Measurements from ENCODE around the gene B3GALT6. TPM values are rescaled to one million over a fixed set of nuclear protein-coding genes. Genes with fewer than 3 reads are reported as not detected.

The B3GALT6 gene
- polyA plus RNA-seq, 3 donors = 22.3 to 27.1 (median 25.0) TPM

DNA sequence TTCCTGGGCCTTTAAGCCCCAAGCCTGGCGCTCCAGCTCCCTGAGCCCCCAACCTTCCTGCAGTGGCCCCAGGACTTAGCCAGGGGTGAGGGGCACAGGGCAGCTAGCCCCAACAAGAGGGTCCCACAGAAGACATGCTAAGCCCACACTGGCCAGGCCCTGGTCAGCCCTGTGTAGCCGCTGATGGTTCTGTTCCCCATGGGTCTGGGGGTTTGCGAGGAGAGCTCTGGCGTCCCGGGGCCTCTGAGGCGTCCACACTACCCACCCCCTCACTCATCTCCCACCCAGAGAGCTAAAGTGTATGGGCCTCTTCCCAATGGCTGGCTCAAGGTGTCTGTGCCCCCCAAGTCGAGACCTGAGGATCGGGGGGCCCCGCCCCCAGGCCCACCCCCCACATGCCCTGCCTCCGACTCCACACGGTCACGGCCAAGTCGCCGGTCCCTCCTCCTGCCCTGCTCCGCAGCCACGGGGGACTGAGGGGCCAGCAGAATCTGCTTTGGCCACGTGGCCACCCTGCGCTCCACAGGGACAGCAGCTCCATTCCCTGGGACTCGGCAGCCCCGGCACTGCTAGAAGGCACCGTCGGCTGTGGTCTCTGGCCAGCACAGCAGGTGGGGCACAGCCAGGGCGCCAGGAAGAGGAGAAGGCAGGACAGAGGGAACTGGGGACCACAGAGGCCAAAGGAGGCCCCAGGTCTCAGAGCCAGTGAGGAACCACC, 33.5 kb upstream of the B3GALT6 start:
- no peak for DNase-seq

DNA sequence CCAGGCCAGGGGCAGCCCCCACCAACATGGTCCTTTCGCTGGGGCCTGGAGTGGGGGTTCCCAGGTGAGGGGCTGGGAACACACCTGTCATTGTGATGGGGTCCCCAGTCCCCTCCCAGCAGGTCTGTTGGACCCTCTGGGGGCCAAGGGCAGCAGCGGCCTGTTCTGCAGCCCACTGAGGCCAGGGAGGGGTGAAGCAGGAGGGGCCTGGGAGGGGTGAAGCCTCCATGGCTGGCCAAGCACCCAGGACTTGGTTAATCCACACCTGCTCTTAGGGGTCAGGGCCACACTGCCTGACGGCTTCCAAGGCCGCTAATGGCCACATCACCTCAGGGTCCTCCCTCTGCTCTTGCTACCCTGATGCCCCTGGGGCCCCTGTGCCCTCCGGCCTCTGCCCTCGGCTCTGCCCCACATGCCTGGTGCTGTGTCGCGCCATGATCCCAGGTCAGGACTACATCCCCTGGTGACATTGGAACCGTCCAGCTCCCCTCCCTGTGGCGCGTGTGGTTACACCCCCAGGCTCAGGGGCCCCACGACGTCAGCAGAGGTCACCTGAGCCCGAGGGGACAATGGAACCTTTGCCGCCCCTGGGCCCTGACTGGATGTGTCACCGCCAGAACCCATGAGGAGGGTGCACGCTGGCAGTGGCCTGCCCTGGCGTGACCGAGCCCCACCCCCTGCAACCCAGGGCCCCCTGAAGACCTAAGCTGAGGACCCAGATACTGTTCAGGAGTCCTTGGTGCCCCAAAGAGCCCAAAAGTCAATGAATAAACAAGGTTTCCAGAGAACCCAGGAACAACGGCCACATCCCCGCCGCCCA, 32.7 kb upstream of the B3GALT6 start:
- DNase-seq = no peak

DNA sequence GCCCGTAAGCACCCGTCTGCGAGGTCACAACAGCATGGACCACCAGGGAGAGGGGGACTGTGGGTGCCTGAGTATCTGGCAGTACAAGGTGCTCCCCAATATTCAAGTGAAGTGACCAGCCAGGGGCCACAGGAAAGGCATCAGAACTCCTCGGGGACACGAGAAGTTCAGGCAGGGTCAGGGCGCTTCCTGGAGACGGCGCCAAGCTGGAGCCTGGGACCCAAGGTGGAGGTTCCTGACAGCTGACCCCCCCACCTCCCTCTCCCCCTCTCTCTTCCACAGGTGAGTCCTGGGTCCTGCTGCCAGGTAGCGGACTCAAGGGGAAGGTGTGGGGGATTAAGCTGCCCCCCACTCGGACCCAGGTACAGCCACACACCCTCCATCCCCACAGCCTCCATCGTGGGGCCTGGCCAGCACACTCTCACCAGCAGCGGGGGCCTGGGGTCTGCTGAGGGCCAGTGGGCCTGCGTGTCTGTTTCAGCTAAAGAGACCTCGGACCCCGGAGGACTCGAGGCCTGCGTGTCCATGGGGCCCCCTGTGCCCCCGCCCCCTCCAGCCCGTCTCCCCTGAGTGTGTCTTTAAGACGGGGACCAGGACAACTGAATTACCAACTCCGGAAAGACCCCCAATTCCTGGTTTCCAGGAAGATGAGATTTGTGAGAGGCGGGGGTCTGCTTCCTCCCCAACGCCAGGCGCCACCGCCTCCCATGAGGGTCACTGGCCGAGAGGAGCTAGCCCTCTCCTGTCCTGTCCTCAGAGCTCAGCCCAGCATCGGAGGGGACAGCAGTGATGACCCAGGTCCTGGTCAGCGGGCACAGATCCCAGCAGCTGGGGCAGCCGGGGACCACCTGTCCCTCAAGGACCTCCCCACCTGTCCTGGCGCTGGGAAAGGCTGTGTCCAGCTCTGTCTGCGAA, 31.8 kb upstream of the B3GALT6 start:
- no peak for DNase-seq

DNA sequence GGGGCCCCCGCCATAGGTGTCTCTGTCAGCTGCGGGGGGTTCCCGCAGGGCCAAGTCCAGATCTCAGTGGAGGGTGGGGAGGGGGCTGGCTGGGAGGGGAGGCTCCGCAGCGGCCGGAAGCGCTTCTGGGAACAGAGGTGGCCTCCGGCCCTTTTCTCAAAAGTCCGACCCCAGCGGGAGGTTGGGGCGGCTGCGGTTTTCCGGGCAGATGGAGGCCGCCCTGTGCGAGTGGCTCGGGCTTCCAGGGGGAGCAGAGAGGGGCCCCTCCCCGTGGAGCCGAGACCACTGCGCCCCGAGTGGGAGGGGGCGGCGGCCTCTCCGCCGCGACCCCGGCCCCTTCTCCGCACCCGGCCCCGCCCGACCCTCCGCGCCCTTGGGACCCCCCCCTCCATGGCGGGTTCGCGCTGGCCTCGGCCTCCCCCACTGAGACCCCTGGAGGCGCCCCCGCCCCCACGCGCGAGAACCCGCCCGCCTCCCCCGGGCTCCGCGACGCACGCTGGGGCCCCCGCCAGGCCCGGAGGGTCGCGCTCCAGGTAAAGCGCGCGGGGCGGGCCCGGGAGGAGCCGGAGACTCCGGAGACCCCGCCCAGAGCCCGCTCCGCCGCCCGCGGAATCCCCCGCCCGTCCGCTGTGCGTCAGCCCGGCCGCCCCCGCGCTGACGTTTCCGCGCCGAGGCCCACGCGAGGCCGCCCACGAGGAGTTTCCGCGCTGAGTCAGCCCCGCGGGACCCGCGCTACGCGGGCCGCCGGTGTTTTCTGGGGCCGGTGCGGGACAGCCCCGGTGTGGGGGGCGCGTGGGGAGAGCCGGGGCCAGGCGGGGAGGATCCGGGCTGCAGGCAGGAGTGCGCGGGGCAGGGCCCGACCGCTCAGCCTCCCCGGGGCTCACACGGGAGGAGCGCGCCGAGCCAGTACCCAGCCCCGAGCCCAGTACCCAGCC, 30.9 kb upstream of the B3GALT6 start:
- DNase-seq = no peak

DNA sequence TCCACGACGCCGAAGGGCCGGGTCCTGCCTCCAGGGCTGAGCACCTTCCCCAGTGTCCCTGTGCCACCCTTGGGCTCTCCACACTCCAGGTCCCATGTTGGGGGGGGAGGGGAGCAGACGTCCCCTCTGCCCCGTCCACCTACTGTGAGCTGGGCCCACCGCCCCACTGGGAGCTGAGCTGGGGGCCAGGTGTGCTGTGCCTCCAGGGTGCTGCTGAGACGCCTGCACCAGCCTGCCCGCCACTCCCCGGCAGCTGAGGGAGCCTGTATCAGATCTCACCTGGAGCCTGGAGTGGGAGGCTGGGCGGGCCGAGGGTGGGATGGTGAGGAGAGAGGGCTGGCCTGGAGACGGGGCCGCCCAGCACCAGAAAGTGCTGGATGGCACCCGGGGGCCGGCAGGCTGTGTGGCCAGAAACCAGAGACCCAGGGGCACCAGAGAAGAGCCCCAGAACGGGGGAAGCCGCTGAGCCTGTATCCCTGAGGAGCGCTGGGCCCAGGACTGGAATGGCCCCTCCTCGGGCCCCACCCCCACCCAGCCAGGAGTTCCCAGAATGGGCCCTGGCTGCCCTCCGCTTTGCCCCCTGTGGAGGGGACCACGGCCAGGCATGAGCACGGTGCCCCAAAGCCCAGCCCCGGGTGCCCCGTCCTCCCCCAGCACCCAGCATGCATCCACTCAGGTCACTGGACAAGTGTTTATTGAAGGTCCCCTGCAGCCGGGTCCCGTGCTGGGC, 29.0 kb upstream of the B3GALT6 start:
- no peak for DNase-seq

DNA sequence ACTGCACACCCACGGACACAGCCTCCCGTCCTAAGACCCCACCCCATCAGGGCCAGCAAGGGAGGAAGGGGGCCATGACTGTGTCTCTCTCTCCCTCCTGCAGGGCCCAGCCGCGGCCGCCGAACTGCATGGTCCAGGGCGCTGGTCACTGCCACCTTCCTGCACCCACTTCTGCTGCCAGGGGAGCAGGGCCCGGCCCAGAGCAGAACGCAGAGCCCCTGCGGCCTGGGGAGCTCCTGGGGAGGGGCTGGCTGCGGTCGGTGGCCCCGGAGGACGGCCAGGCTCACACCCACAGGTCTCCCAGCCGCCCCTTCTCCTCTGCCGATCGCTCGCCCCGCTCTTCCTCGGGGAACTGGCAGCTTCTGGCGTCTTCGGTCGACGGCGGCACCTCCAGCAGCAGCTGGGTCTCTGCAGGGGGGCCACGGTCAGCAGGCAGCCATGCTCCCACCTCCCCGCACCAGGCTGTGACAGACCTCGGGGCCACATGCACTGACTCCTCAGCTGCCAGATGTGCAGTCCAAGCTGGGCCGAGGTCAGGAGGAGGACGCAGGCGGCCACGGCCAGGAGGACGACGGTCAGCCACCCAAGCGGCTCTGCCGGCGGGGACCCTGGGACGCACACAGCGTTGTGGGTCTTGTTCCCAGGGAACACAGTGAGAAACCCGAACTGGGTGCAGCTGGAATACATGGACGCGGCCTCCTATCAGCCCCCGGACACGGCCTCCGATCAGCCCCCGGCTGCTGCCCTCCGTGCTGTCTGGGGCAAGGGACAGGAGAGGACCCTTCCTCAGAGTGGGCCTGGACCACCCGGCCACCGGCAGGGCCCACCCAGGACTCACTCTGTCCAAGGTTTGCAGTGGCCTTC, 28.2 kb upstream of the B3GALT6 start:
- DNase-seq = no peak

DNA sequence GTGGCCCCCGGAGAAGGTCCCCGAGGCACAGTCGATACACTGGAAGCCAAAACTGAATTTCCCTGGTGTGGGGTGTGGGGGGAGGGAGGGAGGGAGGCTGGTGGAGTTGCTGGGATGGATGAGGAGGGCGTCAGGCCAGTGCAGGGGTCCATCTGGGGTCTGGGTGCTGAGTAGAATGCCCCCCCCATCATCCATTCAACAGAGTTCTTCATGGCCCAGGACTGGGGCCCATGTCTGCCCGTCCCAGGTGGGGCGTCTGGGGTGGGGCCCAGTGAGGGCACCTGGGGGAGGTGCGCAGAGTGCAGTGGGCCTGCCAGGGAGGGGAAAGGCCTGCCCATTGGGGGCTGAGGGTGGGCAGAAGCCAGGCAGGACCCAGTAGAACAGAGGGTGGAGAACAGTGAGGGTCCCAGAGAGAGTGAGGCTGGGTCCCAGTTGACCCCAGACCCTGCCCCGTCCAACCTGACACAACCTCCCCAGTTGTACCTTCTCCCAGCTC, 27.6 kb upstream of the B3GALT6 start:
- no peak for DNase-seq

DNA sequence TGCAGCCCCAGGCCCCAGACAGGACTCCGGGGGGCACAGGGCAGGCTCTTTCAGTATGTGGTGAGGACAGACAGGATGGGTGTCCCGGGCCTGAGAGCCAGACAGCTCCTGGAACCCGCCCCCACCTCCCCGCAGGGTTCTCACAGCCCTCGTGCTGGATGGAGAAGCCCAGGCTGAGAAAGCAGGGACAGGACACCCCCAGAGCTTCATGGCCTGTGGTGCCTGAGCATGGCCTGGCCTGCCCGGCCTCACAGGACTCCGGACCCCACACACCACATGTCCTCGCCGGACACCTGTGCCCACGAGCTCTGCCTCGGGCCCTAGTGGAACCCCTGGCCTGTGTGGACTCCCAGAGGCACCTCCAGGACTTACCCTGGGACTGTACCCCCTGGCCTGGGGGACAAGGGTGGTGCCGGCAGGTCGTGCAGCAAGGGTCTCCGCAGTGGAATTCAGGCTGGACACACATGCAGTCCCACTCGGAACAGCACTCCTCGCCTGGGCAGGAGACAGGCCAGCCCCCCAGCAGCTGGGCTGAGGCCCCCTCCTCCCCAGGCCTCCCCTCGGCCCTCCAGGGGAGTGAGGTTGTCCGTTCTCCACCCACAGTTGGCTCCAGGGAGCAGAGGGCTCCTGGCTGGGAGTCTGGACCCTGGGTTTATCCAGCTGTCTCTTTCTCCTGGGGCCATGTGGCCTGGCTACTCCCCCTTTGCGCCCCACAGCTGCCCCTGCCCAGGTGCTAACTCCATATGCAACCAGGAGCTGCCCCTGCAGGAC, 26.9 kb upstream of the B3GALT6 start:
- DNase-seq = no peak

DNA sequence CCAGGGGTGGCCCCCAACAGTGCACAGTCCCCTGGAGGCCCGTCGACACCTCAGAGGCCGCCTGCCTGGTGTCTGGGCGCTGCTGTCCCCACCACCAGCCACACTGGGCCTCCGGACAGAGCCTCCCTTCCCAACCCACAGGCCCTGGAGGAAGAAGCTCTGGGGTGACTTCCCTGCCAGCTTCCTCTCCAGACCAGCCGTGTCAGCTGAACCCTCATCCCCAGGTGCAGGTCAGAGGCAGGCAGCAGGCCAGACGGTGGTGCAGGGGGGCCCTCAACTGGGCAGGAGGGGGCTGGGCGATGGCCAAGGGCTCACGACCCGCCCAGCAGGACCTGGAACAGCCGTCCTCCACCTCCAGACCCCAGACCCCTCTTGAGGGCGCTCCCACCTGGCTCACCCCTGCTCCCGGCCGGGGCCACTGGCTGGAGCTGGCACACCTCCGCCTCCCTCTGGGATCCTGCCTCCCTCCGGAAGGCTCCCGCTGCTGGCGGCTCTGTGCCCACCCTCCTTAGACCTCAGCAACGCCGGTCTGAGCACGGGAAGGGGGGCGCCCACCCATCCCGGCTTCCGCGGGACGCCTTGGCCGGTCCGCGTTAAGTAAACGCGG, 26.2 kb upstream of the B3GALT6 start:
- DNase-seq = no peak

DNA sequence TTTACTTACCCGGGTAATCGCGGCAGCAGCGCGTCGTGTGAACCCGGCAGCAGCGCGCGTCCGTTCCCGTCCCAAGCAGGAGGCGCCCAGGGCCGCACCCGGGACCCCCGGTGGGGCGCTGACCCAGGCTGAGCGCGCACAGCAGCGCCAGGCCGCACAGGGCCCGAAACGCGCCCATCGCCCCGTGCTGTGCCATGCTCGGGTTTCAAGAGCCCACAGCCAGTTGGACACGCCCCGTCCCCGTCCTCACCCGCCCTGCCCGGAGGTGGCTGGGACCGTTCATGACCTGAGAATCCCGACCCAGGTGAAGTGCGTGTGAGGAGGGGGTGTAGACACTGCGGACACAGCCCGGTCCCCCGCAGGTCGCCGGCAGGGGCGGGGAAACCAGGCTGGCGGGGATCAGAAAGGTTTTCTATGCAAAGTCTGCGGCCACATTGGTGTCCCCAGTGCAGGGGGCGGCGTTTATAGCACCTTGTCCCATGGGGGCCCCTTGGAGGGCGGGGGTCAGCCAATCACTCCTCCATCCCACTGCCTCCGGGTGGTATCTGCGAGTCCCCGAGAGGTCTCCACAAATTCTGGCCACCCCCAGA, 25.6 kb upstream of the B3GALT6 start, which contains the start of gene TNFRSF18:
TNFRSF18 (minus strand) TSS at position 217 of the 590 bp plus-strand sequence; CDS start at position 196, 21 bp downstream.
- no peak for DNase-seq

DNA sequence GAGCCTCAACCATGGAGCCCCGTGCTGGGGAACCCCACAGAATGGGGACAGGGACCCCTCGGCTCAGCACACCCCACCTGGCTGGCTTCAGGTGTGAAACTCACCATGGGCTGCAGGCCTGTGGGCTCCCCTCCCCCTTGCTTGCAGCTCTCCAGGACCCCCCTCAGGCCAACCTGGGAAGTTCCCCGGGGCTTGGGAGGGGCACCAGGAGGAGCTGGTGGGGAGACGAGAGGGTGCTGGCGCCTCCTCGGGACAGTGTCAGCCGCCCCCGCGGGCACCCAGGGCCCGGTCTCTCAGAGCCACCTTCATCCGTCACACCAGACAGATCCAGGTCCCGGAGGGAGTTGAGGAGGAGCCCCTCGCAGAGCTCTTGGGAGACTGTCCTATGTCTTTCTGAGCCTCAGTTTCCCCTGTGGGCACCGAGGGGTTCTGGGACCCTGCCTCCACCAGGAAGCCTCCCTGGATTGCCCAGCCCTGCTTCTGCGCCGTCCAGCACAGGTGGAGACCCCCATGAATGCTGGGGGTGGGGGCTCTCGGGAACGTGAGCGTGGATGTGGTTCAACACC, 25.0 kb upstream of the B3GALT6 start:
- no peak for DNase-seq

DNA sequence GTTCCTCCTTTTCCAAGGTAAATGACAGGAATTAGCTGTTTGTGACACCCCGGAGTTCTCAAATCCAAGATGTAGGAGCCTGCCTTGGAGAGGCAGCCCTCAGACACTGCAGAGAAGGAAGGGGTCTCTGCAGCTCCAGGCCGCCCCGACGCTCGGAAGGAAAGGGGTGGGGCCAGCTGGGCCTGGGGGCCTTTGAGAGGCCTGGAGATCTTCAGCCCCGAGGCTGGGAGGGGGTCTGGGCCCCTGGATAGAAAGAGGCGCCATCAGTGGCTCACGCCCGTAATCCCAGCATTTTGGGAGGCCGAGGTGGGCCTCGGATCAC, 24.5 kb upstream of the B3GALT6 start:
- no peak for DNase-seq

DNA sequence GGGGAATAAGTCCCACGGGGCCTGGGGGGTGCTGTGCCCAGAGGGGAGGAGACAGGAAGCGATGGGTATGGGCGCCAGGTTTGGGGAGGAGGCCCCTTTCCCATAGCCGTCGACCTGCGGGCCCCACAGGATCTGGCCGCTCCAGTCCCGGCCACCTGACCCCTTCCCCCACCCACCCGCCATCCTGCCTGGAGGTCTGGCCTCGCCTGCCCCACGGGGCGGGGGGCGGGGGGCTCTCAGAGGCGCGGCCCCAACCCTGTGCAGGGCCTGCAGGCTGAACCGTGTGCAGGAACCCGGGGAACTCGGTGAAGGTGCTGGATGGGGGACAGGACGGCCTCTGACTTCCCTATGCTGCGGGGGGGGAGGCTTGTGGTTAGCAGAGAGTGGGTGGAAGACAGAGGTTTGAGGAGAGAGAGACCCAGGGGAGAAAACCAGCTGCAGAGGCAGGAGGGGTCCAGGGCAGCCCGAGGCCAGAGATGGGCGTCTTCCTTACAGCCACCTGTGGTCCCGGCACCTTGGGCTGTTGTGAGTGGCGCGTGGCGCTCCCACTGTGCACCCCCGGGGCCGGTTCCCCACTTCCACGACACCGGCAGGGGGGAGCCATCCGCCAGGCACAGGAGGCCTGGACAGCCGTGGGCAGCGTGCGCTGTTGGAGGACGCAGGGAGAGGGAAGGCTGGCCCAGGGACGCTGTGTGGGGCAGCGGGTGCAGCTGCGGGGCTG, 23.2 kb upstream of the B3GALT6 start:
- no peak for DNase-seq

DNA sequence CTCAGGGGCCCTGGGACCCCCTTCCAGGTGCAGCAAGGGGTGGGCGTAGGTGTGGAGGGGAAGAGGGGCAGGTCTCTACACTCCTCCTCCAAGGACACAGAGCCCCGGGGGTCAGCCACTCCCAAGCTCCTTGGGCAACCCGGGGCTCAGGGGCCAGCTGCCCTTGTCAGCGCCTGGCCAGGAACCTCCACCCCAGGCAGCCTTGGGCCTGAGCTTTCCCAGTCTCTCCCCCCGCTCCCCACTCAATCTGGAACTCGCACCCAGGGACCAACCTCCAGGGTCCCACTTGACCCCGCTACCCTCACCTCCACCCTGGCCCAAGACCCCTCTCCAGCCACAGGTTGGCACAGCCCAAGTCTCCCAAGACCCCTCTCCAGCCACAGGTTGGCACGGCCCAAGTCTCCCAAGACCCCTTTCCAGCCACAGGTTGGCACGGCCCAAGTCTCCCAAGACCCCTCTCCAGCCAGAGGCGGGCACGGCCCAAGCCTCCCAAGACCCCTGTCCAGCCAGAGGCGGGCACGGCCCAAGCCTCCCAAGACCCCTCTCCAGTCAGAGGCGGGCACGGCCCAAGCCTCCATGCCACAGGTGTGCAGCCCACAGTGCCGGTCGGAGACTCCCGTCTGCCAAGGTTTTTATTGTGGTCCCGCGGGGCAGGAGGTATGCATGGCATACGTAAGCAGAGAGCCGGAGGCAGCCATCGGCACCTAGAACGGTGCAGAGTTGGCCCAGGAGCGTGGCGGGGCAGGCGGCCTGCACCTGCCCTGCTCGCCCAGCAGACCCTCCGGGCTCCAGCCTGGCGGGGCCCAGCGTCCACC, 21.1 kb upstream of the B3GALT6 start:
- DNase-seq = no peak
